Eye (tissue), 1 donor: ENCODE measurements around the gene MRPL45.
"Not testable (repeated sequence)": the region's sequence is repeated elsewhere in the genome, so short reads cannot be mapped to it uniquely, and the experiment has no call there.

Source experiments
- DNase-seq: peaks from one replicate; pipeline ENCODE4 v3.0.0-alpha.2; 2015

Gene MRPL45

DNA sequence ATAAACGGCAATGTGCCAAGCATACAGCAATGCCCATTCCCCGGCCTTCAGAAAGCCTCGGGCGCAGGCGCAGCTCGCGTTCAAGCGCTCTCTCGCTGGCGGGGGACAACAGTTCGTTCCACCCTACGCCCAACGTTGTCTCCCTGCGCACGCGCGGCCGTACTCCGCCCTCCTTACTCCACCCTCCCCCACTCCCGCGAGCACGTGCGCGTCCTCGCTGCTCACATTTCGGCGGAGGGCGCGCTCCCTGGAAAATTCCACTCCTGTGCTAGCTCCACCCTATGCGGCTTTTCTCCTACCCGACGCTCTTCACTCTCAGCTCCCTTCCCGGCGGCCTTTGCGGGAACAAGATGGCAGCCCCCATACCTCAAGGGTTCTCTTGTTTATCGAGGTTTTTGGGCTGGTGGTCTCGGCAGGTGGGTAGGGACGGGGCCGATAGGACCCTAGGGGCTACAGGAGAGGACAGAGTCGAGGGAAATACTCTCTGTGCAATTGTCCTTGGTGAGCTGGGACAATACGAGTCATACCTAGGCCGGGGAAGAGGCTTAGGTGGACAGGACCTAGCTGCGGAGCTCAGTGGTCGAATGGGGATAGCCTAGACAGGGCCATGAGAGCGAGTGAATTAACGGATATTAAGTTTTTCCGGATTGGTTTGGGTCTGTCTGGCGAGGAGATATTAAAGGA is at the start of gene MRPL45:
Gene MRPL45, plus strand, starts transcription at position 335 of the 684 bp plus-strand sequence. Its CDS starts 16 bp downstream, at position 351.
- DNase-seq = peak; percentile 99

DNA sequence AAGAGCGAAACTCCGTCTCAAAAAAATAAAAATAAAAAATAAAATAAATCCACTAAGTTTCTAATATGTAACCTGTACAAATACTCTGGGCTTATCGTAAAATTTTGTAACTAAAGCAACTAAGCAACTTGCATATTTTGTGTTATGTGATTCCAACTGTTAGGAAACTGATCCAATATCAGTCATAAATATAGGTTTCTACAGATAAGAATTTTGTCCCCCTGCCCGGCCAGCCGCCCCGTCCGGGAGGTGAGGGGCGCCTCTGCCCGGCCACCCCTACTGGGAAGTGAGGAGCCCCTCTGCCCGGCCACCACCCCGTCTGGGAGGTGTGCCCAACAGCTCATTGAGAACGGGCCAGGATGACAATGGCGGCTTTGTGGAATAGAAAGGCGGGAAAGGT is 43.8 kb upstream of the MRPL45 start:
- not testable (repeated sequence) for DNase-seq

DNA sequence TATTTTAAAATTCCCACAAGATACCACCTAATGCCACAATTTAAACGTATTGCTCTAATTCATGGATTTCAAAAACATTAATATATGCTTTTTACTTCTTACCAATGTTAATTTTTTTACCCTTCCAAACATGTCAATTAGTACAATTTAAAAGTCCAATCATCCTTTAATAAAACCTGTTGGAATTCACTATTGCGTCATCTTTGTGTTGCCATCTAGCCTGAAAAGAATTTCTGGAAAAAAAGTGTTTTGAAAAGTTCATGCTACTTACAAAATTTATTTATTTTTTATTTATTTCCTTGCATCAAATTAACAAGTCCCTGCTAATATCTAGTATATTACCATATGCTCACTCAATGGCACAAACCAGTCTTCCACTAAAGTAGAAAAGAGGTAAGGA is 42.6 kb upstream of the MRPL45 start:
- DNase-seq = not testable (repeated sequence)

DNA sequence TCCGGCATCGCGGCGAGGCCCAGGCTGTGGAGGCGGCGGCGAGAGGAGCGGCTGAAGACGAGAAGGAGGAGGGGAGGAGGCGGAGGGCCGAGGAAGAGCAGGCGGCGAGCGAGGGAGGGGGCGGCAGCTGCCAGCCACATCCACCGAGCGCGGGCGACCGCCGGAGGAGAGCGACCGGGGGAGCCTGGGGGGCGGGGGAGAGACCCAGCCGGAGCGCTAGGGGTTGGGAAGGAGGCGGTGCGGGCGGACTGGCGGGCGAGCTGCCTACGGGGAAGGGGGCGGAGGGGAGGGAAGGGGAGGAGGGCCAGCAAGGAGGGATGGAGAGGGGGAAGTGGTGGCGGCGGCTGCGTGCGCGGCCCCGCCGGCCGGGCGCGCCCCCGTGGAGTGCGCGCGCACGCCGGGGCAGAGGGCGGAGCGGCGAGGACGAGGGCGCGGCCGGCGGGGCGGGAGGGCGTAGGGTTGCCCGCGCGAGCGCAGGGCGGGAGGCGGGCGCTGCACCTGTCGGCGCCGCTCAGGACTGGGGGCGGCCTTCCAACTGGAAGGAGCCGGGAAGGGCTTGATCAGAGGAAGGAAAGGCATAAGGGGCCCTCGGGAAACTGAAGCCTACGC is 39.9 kb upstream of the MRPL45 start:
- peak; percentile 90 for DNase-seq

DNA sequence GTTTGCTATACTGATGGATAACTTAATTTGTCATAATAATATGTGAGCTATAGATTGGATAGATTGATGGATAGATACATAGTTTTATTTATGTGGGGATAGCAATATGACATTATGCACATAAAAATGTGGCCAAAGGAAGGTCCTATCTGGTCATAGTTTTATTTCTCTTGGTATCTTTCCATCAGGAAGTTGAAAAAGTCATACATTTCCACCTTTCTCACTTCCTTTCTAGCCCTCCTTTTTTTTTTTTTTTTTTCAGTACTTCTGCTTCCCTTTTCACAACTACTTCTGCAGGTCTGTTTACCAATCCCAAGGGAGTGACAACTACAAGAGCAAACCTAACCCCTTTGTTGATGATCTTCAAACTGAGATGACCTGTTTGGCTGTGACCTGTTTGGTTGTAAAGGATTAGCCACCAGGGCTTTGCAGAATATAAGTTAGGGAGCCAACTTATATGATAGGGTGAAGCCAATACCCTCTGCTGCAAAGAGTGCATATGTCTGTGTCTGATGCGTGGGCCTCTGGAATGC is 30.9 kb upstream of the MRPL45 start:
- DNase-seq = not testable (repeated sequence)

DNA sequence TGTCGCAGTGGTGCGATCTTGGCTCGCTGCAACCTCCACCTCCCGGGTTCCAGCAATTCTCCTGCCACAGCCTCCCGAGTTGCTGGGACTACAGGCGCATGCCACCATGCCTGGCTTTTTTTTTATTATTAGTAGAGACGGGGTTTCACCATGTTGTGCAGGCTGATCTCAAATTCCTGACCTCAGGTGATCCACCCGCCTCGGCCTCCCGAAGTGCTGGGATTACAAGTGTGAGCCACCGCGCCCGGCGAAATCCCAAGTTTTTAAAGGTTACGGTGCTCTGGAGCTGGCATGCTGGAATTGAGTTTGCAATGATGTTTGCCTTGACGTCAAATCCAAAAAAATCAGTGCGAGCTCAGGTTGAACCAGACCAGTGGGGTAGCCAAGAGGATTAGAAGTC is 30.4 kb upstream of the MRPL45 start:
- DNase-seq = not testable (repeated sequence)

DNA sequence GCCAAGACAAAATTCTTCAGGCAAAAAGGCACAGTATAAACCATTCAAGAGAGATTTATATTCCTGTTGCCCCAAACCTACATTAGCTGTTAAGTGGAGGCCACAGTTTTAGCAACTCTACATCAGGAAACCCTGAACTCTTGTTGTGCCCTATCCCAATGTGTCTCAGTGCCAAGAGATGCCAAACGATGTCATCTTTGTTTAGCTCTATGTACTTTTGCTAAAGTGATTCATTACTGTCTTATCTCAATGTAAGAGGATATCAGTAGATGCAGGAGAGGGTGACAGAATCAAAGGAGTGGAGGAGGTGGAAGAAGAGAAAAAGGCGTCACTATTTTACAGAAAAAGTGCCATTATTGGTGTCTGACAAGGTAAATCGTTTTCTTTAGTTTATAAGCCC is 28.8 kb upstream of the MRPL45 start:
- DNase-seq = not testable (repeated sequence)

DNA sequence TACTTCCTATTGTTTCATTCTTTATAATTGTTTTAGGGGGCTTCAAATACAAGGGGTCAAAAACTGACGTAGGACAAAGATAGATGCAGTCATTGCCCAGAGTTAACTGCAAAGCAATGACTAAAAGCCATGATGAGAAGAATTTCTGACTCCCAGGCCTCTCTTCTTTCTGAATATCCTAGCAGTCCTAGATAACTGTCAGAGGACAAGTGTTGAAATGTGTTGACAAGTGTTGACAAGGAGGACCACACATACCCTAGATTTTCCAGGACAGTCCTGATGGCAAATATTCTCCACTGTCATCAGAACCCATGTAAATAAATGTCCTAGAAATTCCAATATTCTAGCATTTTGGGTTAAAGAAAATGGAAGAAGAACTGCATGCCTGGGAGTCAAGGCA is 27.9 kb upstream of the MRPL45 start:
- not testable (repeated sequence) for DNase-seq

DNA sequence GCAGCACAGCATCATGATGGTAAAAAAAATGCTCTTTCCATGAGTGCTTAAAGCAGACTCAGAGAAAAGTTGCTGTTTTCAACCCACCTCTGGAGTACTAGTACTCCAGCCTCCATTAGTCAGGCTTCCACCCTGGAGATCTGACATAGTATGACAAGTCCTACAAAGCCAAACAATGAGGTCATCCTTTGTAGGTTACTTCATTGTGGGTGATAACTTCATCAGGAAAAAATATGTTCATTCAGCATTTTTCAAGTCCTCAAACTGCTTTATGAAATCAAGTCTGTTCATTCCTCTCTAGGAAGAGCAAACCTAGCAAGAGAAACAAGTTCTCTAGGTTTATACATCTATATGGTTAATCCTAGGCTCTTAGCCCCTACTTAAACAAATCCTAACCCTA is 27.4 kb upstream of the MRPL45 start:
- not testable (repeated sequence) for DNase-seq

DNA sequence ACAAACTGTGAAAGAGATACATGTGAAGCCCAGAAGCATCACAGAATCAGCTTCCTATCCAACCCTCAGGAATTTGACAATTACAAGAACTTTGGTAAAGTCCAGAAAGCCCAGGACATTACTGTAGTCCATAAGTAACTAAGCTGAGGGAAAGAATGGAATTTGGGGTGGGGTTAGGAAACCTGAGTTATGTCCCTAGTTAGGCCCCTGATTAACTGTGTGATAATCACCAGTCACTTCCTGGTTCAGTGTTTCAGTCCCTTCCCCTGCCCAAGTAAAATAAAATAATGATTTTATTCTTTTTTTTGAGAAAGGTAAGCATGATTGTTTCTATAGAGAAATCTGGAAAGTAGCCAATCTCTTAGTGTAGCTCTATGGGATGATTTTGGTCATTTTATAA is 11.0 kb upstream of the MRPL45 start:
- DNase-seq = not testable (repeated sequence)

DNA sequence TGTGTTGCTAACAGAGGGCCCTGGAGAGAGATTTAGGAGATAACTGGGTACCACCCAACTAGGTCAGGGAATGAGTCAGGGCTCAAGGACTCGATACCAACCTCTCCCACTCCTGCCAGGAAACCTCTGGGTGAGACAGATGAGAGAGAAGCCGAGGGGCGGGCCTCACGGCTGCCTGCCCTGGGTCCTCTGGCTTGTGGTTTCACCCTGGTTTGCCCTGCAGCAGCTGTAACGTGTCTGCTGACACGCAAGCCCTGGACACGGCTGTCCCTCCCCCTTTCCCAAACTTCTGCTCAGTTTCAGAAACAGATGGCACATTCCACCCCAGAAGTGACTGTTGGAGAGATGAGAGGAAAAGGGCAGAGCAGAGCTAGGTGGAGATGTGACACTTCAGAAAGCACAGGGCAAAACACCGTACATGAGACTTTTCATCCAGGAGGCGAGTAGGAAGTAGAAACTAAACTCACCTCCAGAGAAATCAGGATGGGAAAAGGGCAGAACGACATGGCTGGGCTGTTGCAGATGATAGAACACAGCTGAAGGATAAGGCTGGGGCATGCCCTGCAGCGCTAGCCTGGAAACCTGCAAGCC is 10.4 kb upstream of the MRPL45 start:
- peak; percentile 46 for DNase-seq

DNA sequence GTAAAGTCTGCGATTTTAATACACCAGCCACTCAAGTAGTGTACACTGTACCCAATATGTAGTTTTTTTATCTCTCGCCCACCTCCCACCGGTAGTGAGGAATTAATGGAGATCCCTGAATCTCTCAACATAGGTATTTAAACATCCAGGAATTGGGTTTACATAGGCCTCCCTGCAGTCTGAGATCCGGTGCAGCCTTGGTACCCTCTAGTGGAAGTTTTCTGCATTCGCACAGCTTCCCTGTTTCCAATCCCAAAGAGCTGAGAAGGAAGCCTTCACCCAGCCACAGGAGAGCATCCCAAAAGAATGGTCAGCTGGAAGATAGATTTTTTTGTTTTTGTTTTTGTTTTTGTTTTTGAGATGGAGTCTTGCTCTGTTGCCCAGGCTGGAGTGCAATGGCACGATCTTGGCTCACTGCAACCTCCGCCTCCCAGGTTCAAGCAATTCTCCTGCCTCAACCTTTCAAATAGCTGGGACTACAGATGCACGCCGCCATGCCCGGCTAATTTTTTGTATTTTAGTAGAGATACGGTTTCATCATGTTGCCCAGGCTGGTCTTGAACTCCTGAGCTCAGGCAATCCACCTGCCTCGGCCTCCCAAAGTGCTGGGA is 8.6 kb upstream of the MRPL45 start:
- peak; percentile 22 for DNase-seq

DNA sequence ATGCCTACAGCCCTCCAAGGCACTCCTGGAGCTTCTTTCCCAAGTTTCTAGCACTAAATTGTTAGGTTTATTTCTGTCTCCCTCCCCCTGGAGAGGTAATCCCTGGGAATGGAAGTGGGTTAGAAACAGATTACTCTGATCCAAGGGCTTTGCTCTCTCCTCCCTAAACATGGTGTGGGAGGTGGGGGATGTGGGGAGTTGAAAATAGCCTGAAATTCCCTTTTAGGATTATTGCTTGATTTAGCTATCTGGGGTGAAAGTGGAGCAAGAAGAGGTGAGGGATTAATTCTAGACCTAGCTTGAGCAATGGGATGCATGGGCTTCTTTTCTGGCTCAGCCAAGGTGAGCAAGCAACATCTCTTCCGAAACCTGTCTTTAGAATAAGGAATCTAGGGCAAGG is 7.2 kb upstream of the MRPL45 start:
- not testable (repeated sequence) for DNase-seq

DNA sequence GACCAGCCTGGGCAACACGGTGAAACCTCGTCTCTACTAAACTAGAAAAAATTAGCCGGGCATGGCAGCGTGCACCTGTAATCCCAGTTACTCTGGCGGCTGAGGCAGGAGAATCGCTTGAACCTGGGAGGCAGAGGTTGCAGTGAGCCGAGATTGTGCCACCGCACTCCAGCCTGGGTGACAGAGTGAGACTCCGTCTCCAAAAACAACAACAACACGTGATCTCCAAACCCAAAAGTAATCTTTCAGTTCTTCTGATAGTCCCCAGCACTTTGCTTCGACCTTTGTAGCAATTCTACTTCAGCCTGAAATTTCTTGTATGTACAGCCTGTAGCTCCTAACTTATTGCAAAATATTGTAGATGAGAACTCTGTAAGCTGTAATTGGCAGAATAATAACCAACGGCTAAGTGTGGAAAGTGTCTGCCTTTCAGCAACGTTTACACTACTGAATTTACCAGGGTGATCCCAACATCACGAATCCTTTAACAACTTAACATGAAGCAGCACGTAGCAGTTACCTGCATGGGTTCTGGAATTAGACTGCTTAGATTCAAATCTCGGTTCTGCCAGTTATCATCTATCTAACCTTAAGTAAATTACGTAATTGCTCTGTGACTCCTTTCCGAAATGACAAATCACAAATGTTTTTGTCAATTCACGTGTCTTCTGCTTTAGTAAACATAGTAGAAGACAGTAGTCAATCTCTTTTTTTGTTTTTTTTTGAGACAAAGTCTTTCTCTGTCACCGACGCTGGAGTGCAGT is 1.2 kb upstream of the MRPL45 start:
- peak; percentile 2 for DNase-seq

DNA sequence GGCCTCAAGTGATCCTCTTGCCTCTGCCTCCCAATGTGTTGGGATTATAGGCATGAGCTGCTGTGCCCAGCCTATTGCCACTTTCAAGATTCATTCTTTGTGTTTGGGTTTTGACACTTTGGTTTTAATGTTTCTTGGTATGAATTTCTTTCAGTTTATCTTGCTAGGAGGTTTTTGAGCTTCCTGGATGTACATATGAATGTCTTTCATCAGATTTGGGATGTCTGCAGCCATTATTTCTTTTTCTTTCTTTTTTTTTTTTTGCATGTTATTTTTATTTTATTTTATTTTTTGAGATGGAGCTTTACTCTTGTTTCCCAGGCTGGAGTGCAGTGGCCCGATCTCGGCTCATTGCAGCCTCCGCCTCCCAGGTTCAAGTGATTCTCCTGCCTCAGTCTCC is 18.5 kb downstream of the MRPL45 start:
- DNase-seq = no peak

DNA sequence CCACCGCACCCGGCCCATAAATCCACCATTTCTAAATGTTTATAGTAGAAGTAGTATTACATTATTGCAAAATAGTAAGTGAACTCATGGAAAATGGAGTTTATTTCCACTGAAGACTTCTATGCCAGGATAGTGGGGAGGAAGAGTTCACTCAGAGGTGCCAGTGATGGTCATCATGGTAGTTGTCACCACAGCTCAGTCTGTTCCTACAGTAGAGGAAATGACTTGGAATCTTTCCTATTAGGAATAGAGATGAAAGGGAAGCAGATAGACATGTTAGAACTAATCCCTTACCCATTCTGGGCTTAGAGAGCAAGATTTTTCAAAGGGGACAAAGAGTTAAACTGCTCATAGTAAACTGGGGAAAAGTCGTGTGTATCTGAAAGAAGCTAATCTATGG is 20.1 kb downstream of the MRPL45 start:
- DNase-seq = no peak

DNA sequence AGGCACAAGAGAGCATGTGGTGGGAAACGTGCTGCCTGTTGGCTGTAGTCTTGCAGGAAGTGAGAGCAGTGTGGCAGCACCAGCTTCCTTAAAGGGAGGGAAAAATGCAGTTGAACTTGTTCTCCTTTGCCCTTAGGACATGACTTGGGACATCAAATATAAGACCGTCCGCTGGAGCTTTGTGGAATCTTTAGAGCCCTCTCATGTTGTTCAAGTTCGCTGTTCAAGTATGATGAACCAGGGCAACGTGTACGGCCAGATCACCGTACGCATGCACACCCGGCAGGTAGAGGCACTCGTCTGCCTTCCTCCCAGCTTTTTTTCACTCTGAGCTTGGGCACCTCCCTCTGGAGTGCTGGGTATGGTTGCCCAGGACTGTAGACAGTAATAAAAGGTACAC is 23.5 kb downstream of the MRPL45 start:
- peak; percentile 31 for DNase-seq

DNA sequence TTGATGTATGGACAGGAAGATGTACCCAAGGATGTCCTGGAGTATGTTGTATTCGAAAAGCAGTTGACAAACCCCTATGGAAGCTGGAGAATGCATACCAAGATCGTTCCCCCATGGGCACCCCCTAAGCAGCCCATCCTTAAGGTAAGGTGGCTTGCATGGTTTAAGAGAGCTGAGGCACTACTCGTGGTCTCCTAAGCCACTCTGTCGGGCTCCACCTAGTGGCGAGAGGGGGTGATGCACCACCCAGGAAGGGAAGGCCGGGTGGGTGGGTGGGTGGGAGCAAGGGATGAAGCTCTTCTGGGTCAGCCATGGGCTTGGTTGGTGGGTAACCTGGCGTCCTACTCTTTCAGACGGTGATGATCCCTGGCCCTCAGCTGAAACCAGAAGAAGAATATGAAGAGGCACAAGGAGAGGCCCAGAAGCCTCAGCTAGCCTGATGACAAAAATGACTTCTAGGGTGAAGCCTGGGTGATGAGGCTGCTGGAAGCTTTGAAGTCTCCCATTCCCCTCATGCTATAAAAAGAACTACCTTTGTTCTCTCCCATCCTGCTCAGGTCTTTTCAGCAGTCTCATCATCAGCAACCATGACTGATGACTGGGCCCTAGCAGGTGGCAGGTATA is 25.3 kb downstream of the MRPL45 start:
- peak; percentile 84 for DNase-seq

DNA sequence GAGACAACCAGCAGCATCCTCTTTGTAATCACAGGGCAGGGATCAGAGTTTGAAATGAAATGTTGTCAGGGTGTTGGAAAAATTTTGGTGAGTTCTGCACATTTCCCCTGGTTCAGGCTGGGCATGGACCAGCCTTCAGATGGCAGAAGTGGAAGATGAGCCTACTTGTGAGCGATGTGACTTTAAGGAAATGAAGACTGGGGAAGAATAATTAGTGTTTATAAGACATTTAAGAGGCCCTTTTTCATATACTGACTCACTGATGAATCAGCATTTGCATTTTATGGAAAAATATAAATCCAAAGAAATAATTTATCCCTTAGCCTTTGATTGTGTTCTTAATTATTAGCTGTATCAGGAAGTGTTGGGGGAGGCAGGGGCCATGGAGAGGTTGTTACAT is 25.9 kb downstream of the MRPL45 start:
- DNase-seq = no peak

DNA sequence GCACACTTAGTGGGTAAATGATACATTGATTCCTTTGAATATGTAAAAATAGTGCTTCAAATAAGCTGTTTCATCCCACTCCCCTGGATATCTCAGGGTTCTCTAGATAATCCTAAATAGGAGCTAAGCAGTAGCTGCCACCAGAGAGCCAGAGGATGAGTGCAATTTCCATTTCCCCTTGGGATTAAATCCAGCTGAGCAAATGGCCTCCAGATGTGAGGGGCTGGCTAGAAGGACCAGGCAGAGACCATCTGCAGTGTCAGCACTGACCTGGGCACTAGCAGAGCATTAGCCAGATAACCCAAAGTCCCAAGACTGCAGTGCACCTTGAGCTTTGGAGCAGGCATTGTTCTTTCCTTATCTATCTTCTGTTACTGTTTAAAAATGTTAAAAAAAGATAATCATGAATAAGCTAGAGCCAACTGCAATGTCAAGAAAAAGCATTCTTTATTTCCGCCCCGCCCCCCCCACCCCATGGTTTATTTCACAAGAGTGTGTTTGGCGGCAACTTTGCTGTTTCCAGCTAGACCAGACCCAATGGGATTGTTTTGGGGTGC is 27.3 kb downstream of the MRPL45 start:
- no peak for DNase-seq

DNA sequence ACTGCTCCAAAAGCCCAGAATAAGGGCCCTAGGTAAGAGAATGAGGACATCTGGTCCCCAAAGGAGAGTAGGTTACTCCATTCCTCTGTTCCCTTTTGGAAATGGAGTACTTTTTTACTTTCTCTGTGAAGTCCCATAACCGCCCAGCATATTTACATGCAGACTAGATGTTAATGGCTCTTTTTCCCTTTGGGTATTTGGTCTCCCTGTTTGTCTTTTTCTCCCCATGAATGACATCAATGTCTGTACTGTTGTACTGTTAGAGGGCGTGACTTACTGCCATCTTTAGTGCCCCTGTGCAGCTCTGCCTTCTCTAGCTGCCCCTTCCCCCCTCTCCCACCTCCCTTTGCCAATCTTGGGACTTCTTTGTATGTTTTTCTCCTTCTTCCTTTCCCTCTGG is 27.8 kb downstream of the MRPL45 start:
- DNase-seq = no peak
